Nephron (organoid): Measurements from ENCODE around the gene RFTN1.

Experiments
- H3K27ac Mint-ChIP-seq, 3 experiments: 2 replicates each; pipeline ENCODE4 v1.8.0; 2020; ENCODE audit warnings: mixed read lengths in 3 of 3, mild to moderate bottlenecking in 2 of 3, moderate library complexity in 1 of 3
- H3K27me3 Mint-ChIP-seq: 2 replicates; pipeline ENCODE4 v1.8.0; 2021; ENCODE audit warnings: low read depth, mild to moderate bottlenecking, moderate library complexity, mixed read lengths
- H3K36me3 Mint-ChIP-seq: 2 replicates; pipeline ENCODE4 v1.8.0; 2020; ENCODE audit warnings: low read depth, mixed read lengths
- H3K4me1 Mint-ChIP-seq: 2 replicates; pipeline ENCODE4 v1.8.0; 2020; ENCODE audit warnings: mixed read lengths
- H3K4me3 Mint-ChIP-seq, 3 experiments: 2 replicates each; pipeline ENCODE4 v1.8.0; 2020; ENCODE audit warnings: mild to moderate bottlenecking in 3 of 3, mixed read lengths in 3 of 3, moderate library complexity in 2 of 3
- H3K9me3 Mint-ChIP-seq: 2 replicates; pipeline ENCODE4 v1.8.0; 2020; ENCODE audit warnings: mixed read lengths
- TF ChIP-seq, protein P1 (sequence below), 3 experiments: fragments of 200-600 bp; sonication (generic); IDR thresholded peaks; one replicate each; pipeline ENCODE4 v1.5.0; 2021; ENCODE audit warnings: antibody characterized with exemption in 3 of 3; ENCODE audit not compliant: unreplicated experiment in 3 of 3

The RFTN1 gene

DNA sequence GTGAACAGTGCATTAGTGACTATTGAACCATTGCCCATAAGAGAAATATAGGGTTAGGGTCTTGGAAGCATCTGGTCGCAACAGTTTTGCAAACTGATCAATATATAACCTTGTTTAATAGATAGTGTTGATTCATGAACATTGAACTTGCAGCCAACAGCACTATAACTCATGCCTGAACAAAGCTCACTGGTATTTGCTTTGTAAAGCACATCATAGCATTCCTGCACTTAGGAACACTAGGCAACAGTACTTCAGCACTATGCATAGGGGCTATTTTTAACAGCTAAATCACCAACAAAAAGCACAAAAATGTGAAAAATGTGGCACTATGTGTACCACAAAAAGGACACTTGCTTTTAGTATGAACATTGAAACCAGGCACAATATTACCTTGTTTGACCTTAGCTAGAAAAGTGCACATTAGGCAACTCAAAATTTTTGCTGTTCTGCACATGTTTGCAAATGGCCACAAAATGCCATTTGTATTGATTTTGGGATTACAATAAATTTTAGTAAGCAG is 180.5 kb downstream of the RFTN1 start:
- Mint-ChIP-seq H3K4me1 (peaks cover 9% of the 10 kb centered on the region), H3K4me3 (no peak overlapping the region), H3K9me3 (peaks cover 26% of the 10 kb centered on the region), H3K36me3 (peaks cover 65% of the 10 kb centered on the region), H3K27me3 (no peaks in the 10 kb centered on the region), H3K27ac (no peak overlapping the region)
- TF ChIP-seq, protein P1, sequence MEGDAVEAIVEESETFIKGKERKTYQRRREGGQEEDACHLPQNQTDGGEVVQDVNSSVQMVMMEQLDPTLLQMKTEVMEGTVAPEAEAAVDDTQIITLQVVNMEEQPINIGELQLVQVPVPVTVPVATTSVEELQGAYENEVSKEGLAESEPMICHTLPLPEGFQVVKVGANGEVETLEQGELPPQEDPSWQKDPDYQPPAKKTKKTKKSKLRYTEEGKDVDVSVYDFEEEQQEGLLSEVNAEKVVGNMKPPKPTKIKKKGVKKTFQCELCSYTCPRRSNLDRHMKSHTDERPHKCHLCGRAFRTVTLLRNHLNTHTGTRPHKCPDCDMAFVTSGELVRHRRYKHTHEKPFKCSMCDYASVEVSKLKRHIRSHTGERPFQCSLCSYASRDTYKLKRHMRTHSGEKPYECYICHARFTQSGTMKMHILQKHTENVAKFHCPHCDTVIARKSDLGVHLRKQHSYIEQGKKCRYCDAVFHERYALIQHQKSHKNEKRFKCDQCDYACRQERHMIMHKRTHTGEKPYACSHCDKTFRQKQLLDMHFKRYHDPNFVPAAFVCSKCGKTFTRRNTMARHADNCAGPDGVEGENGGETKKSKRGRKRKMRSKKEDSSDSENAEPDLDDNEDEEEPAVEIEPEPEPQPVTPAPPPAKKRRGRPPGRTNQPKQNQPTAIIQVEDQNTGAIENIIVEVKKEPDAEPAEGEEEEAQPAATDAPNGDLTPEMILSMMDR (IDR thresholded peaks at IDR 0.05; ENCODE audit: unreplicated experiment in 3 of 3): no peak

DNA sequence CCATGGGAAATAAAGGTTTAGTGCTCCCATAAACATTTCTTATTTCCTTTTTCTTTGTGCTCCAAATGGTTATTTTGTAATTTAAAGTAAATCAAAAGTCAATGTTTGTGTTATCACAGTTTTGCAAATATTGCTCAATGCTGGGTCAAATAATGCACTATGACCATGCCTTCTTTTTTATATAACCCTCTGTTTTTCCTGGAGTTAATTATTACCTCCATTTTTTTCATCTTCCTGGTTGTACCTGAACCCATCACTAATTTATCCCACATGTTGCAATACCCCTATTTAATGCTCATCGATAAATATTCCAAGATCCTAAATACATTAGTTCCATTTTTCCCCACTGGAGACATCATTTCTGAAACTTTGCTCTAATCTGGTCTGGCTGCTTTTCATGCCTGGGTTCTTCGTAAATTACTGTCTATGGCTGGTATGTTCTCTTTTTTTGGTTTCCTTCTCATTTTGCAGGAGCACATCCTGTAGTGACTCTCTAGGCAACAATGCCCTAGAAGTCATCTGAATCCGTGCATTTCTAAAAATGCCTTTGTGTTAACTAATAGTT is 182.1 kb downstream of the RFTN1 start:
- TF ChIP-seq, protein P1 (IDR thresholded peaks at IDR 0.05; ENCODE audit: unreplicated experiment in 3 of 3): no peak
- Mint-ChIP-seq H3K4me3 (no peak overlapping the region), H3K9me3 (peaks cover 26% of the 10 kb centered on the region), H3K27me3 (no peaks in the 10 kb centered on the region), H3K27ac (no peak overlapping the region), H3K36me3 (peaks cover 65% of the 10 kb centered on the region), H3K4me1 (peaks cover 9% of the 10 kb centered on the region)

DNA sequence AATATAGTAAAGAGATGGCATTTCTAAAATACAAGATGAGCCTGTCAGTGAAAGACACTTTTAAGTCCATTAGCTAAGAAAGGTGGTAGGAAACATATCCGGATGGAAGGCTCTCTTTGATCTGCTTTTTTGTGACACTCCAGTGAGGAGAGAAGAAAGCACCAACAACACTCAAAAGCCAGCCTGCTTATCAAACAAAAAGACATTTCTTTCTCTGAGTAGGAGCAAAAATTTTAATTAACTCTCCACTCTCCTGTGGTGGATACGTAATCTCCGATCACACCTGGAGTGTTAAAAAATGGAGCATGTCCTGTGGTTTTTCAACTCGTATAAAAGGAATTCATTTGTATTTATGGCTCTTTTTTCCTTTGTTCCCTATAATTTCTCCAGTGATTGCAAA is 183.1 kb downstream of the RFTN1 start:
- Mint-ChIP-seq H3K9me3 (peaks cover 26% of the 10 kb centered on the region), H3K27ac (peak overlapping the region in 1 of 3 experiments; percentile 60), H3K4me1 (peaks cover 9% of the 10 kb centered on the region), H3K36me3 (peaks cover 59% of the 10 kb centered on the region), H3K4me3 (no peak overlapping the region), H3K27me3 (no peaks in the 10 kb centered on the region)
- TF ChIP-seq, protein P1 (IDR thresholded peaks at IDR 0.05; ENCODE audit: unreplicated experiment in 3 of 3): no peak

DNA sequence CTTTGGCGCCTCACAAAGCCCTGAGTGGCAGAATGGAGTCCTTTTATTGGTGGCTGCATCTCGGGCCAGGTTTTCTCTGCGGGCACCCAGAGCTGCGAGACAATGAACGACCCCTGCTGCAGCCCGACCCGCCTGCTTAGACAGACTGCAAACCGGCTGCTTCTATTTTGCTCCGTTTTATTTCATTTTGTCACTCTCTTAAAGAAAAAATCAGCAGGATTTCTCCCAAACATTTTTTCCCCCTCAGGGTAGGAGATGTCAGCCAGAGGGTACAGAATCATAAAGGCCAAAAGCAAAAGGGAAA is 183.7 kb downstream of the RFTN1 start:
- H3K27me3 Mint-ChIP-seq: no peaks in the 10 kb centered on the region
- H3K4me1 Mint-ChIP-seq: peaks cover 9% of the 10 kb centered on the region
- no peak overlapping the region for H3K4me3 Mint-ChIP-seq
- peak overlapping the region; percentile 31 to 60 (median 35) for H3K27ac Mint-ChIP-seq
- H3K36me3 Mint-ChIP-seq: peaks cover 59% of the 10 kb centered on the region
- H3K9me3 Mint-ChIP-seq: peaks cover 26% of the 10 kb centered on the region
- TF ChIP-seq, protein P1 (IDR thresholded peaks at IDR 0.05; ENCODE audit: unreplicated experiment in 3 of 3): no peak

DNA sequence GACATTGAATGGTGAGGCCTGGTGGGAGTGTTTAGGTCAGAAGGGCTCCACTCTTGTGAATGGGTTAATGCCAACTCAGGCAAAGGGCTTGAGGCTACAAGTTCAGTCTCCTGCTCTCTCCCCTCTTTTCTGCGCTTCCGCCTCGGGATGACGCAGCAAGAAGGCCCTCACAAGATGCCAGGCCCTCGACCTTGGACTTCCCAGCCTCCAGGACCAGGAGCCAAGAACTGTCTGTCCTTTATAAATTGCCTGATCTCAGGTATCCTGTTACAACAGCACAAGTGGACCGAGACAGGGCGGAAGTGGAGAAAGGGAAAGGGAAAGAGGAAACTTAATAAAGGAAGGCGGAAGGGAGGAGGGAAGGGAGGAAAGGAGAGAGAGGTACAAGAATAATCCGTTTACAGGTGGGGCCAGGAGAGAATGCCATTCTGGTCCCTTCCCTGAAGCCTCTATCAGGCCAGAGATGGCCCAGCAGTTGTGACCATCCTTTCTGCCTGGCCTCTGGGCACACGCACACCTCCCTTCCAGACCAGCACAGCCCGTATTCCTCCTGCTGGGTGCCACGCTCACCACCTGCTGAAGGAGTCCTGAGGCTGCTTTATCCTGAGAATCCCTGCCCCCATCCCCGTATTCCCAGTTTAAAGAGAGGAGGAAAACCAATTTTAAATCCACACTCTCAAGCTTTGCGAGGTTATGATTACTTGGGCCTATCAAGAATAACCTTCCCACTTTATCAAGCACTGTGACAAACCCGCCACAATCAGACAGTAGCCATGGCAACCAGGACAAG is 184.3 kb downstream of the RFTN1 start:
- Mint-ChIP-seq H3K4me1 (peaks cover 9% of the 10 kb centered on the region), H3K27me3 (no peaks in the 10 kb centered on the region), H3K27ac (peak overlapping the region; percentile 31 to 60 (median 35)), H3K36me3 (peaks cover 55% of the 10 kb centered on the region), H3K9me3 (peaks cover 22% of the 10 kb centered on the region), H3K4me3 (no peak overlapping the region)
- TF ChIP-seq, protein P1 (IDR thresholded peaks at IDR 0.05; ENCODE audit: unreplicated experiment in 3 of 3): no peak
